VCaP (cell line): ENCODE results near the gene FARS2.

ENCODE experiments used
- H3K27ac ChIP-seq: fragments of 450-650 bp; 2 replicates; pipeline ENCODE4 v1.5.1; 2017
- CTCF ChIP-seq: fragments of 450-650 bp; conservative IDR thresholded peaks from 2 replicates; pipeline ENCODE4 v1.5.1; 2017; ENCODE audit warnings: mild to moderate bottlenecking, moderate library complexity

The FARS2 gene

DNA sequence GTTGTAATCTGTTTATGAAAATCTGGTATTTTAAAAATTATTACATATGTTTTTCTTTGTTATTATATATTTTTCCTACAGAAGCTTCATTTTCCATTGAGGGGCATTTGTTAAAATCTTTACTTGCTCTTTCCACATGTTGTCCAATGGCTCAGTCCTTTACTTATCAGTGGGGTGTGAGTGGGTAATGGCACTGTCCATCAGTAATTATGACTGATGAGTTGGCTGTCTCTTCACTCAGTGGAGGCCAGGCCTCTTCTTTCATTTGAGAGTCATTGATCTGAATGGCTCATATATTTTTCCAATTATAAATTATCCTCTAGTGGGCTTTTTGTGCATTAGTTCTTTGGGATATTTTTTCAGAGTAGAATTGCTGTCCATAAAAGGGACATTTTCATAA, 45.7 kb downstream of the FARS2 start:
- no peak for TF ChIP-seq CTCF

GRCh38 chr6:5308066-5308465, 46.8 kb downstream of the FARS2 start:
- no peak for TF ChIP-seq CTCF
- H3K27ac ChIP-seq = no peak overlapping the region

More for the DNA sequence above, 45.7 kb downstream of the FARS2 start:
- no peak overlapping the region for H3K27ac ChIP-seq

GRCh38 chr6:5314191-5314865, 53.0 kb downstream of the FARS2 start:
- no peak overlapping the region for H3K27ac ChIP-seq
- no peak for TF ChIP-seq CTCF

DNA sequence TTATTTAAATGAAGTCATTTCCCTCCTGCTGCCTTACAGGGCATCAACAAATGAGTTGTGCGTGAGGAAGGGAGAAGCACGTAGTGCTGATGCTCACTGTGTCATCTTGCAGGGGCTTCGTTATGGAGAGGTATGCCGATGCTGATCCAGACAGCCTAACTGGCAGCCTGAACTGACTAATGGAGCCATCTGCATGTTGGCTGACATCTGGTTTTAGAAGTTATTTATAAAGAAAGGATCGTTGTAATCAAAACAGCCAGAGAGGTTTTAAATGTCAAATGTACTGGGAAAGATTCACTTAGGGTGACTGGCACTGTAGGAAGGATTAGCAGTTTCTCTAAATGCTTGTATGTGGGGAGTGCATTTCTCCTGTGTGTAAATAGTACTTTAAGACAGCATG, 54.6 kb downstream of the FARS2 start:
- H3K27ac ChIP-seq = no peak overlapping the region
- no peak for TF ChIP-seq CTCF

GRCh38 chr6:5316951-5317350, 55.6 kb downstream of the FARS2 start:
- no peak for TF ChIP-seq CTCF
- H3K27ac ChIP-seq = no peak overlapping the region

DNA sequence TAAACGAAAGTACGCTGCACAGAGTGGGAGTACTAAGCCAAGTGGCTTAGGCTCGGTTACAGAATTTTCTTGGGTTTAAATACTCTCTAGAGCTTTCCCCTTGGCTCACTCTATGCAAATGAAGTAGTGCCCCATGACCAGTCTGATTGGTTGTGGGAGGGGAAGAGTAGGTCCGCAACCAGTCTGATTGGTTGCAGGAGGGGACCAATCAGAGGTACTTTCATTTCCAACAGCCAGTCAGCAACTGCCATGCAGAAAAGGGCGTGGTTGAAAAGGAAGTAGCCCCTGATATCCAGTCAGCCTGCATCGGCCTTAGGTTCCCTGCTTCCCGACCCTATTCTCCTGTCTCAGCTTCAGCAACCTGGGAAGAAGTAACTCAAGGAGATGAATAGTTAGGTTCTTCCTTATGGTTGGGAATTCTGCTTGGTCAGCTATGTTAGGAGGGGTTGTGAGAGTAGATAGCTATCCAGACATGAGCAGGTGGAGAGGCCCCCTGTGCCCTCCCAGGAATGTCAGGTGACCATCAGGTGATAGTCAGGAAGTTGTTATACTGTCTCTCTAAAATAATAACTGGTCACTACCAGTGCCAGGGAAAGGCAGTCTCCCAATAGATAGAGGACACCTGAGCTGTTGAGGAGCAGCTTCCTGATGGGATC, 57.4 kb downstream of the FARS2 start:
- no peak for TF ChIP-seq CTCF

GRCh38 chr6:5323979-5324378, 62.7 kb downstream of the FARS2 start:
- H3K27ac ChIP-seq = no peak overlapping the region
- TF ChIP-seq CTCF = no peak

More for the DNA sequence above, 57.4 kb downstream of the FARS2 start:
- no peak overlapping the region for H3K27ac ChIP-seq
